GM18505 (cell line): ENCODE data around the gene LAMC1.

ENCODE experiments used
- ATAC-seq: cut with Tn5 transposase; IDR thresholded peaks from one replicate; pipeline ENCODE4 v1.9.1; 2021; ENCODE audit not compliant: unreplicated experiment
- POLR2A ChIP-seq: IDR thresholded peaks from 4 replicates; pipeline ENCODE4 v1.6.1; 2011; ENCODE audit warnings: borderline replicate concordance; ENCODE audit not compliant: insufficient read depth, insufficient read length; ENCODE audit errors: extremely low read depth

The LAMC1 gene

GRCh38 chr1:183164340-183164739 lies 141.1 kb downstream of the LAMC1 start:
- no peak for TF ChIP-seq POLR2A
- ATAC-seq, result no peak

GRCh38 chr1:183164963-183165362 lies 141.7 kb downstream of the LAMC1 start:
- TF ChIP-seq POLR2A, result no peak
- ATAC-seq, result no peak

GRCh38 chr1:183165456-183165855 lies 142.2 kb downstream of the LAMC1 start:
- no peak for ATAC-seq
- no peak for TF ChIP-seq POLR2A

- ATAC-seq, result no peak
- TF ChIP-seq POLR2A, result no peak
These were observed 143.2 kb downstream of the LAMC1 start for GRCh38 chr1:183166454-183166853.

- TF ChIP-seq POLR2A, result no peak
- ATAC-seq, result no peak
These were observed 144.5 kb downstream of the LAMC1 start for GRCh38 chr1:183167676-183168075.

GRCh38 chr1:183168308-183168707 lies 145.1 kb downstream of the LAMC1 start:
- no peak for TF ChIP-seq POLR2A
- ATAC-seq, result no peak

GRCh38 chr1:183173828-183174227 lies 150.6 kb downstream of the LAMC1 start:
- no peak for TF ChIP-seq POLR2A

GRCh38 chr1:183175631-183176030 lies 152.4 kb downstream of the LAMC1 start:
- no peak for ATAC-seq
- no peak for TF ChIP-seq POLR2A

More at GRCh38 chr1:183173828-183174227, 150.6 kb downstream of the LAMC1 start:
- no peak for ATAC-seq

- no peak for TF ChIP-seq POLR2A
- ATAC-seq, result no peak
These were observed 155.3 kb downstream of the LAMC1 start for GRCh38 chr1:183178545-183178944.

GRCh38 chr1:183179033-183179432 lies 155.8 kb downstream of the LAMC1 start:
- TF ChIP-seq POLR2A, result no peak
- no peak for ATAC-seq

GRCh38 chr1:183180218-183180617 lies 157.0 kb downstream of the LAMC1 start:
- no peak for TF ChIP-seq POLR2A
- ATAC-seq, result no peak

- ATAC-seq, result no peak
- TF ChIP-seq POLR2A, result no peak
These were observed 157.4 kb downstream of the LAMC1 start for GRCh38 chr1:183180634-183181056.

GRCh38 chr1:183185941-183186490 lies 162.8 kb downstream of the LAMC1 start, which contains the start of gene LAMC2:
Gene LAMC2, plus strand, starts transcription at chr1:183186264. Its CDS starts 89 bp downstream, at chr1:183186353.
- TF ChIP-seq POLR2A, result no peak
- no peak for ATAC-seq

GRCh38 chr1:183186841-183187240 lies 163.6 kb downstream of the LAMC1 start:
- TF ChIP-seq POLR2A, result no peak
- no peak for ATAC-seq

GRCh38 chr1:183188240-183188639 lies 165.0 kb downstream of the LAMC1 start:
- ATAC-seq, result no peak
- no peak for TF ChIP-seq POLR2A

- no peak for ATAC-seq
These were observed 168.6 kb downstream of the LAMC1 start for GRCh38 chr1:183191833-183192232.

More at GRCh38 chr1:183191833-183192232, 168.6 kb downstream of the LAMC1 start:
- no peak for TF ChIP-seq POLR2A
